GM19025 (cell line): ENCODE data around the gene ADK.
"Not testable (repeated sequence)": the region's sequence is repeated elsewhere in the genome, so short reads cannot be mapped to it uniquely, and the experiment has no call there.

Experiments used
- ATAC-seq: cut with Tn5 transposase; IDR thresholded peaks from one replicate; pipeline ENCODE4 v1.9.1; 2021; ENCODE audit warnings: mild to moderate bottlenecking, low read depth, moderate library complexity; ENCODE audit not compliant: unreplicated experiment

ADK gene

GRCh38 chr10:74292871-74293427 is 141.9 kb downstream of the ADK start:
- no peak for ATAC-seq

GRCh38 chr10:74293686-74294371 is 142.8 kb downstream of the ADK start:
- ATAC-seq, result no peak

GRCh38 chr10:74297389-74298080 is 146.5 kb downstream of the ADK start:
- no peak for ATAC-seq

- ATAC-seq, result not testable (repeated sequence)
Measured at GRCh38 chr10:74300074-74300621, 149.1 kb downstream of the ADK start.

GRCh38 chr10:74300666-74301065 is 149.6 kb downstream of the ADK start:
- ATAC-seq, result no peak

GRCh38 chr10:74305730-74306129 is 154.7 kb downstream of the ADK start:
- no peak for ATAC-seq

GRCh38 chr10:74306227-74306982 is 155.4 kb downstream of the ADK start:
- no peak for ATAC-seq

- no peak for ATAC-seq
Measured at GRCh38 chr10:74307061-74307651, 156.1 kb downstream of the ADK start.

- ATAC-seq, result no peak
Measured at GRCh38 chr10:74310652-74311257, 159.7 kb downstream of the ADK start.

- no peak for ATAC-seq
Measured at GRCh38 chr10:74314166-74314565, 163.1 kb downstream of the ADK start.

- no peak for ATAC-seq
Measured at GRCh38 chr10:74320026-74320425, 169.0 kb downstream of the ADK start.

- ATAC-seq, result no peak
Measured at GRCh38 chr10:74320717-74321116, 169.7 kb downstream of the ADK start.

- ATAC-seq, result no peak
Measured at GRCh38 chr10:74322141-74322540, 171.1 kb downstream of the ADK start.

GRCh38 chr10:74322565-74322964 is 171.5 kb downstream of the ADK start:
- ATAC-seq, result no peak

- ATAC-seq, result no peak
Measured at GRCh38 chr10:74328388-74328787, 177.4 kb downstream of the ADK start.

- ATAC-seq, result no peak
Measured at GRCh38 chr10:74329873-74330272, 178.9 kb downstream of the ADK start.

- ATAC-seq, result no peak
Measured at GRCh38 chr10:74330646-74331045, 179.6 kb downstream of the ADK start.

GRCh38 chr10:74332398-74332797 is 181.4 kb downstream of the ADK start:
- ATAC-seq, result no peak

GRCh38 chr10:74333174-74333573 is 182.2 kb downstream of the ADK start:
- no peak for ATAC-seq

- ATAC-seq, result no peak
Measured at GRCh38 chr10:74334221-74334620, 183.2 kb downstream of the ADK start.
